Peyer's patch (tissue), 4 donors: ENCODE data around the gene VGLL4.

ENCODE experiments used
- CTCF ChIP-seq, 6 experiments: fragments of 450-650 bp in 4 of 6; fragments of 200-600 bp in 2 of 6; sonication (generic) in 1 of 6; IDR thresholded peaks; one replicate each; pipeline ENCODE4 v1.5.1; 2017 to 2019; ENCODE audit warnings: antibody characterized with exemption in 6 of 6, mild to moderate bottlenecking in 3 of 6, moderate library complexity in 1 of 6
- POLR2A ChIP-seq, 2 donors: fragments of 450-650 bp; IDR thresholded peaks; one replicate each; pipeline ENCODE4 v1.5.1; 2017; ENCODE audit warnings: antibody characterized with exemption in 2 of 2, mild to moderate bottlenecking in 2 of 2, moderate library complexity in 2 of 2

DNA sequence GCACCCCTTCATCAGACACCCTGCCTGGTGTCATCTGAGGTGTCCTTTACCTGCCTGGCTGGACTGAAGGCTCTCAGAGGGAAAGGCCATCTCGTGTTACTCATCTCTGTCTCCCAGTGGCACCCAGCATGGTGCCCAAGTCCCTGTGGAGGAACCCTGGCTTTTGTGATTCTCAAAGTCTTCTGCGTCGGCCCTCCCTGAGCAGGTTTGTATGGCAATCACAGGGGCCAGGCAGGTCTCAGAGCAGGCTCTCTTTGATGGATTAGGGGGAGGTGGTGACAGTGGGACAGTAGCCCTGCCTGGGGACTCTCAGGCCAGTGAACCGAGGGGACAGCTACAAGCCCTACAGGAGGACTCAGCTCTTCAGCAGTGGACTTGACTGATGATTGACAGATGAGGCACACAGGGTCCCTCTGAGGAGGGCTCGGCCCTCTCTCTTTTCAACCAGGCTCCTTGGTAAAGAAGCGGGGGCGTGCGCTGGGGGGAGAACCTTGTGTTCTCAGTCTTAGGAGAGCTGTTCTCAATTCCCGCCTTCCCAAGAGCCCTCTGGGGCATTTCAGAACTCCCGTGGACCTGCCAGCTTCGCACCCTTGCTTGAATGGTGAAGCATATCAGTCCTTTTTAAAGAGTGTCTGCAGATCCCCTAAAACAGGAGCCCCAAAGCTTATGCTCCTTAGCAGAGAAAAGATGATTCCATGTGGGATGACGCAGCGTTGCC lies 108.3 kb downstream of the VGLL4 start:
- TF ChIP-seq CTCF (IDR thresholded peaks at IDR 0.05) (no peak), POLR2A (IDR thresholded peaks at IDR 0.05) (no peak)
